Mesodermal cell (in vitro differentiated cells): ENCODE results near the gene FNTB.

Experiments used
- H3K27ac ChIP-seq: 2 replicates; pipeline ENCODE4 v1.7.0; 2013; ENCODE audit warnings: mild to moderate bottlenecking, low read depth, low read length, moderate library complexity; ENCODE audit not compliant: severe bottlenecking
- H3K36me3 ChIP-seq: 2 replicates; pipeline ENCODE4 v1.7.1; 2013; ENCODE audit warnings: mild to moderate bottlenecking, low read length, moderate library complexity; ENCODE audit not compliant: control insufficient read depth, insufficient read depth
- H3K4me1 ChIP-seq: one replicate; pipeline ENCODE4 v1.7.1; 2013; ENCODE audit warnings: mild to moderate bottlenecking, low read length; ENCODE audit not compliant: insufficient read depth, control insufficient read depth, poor library complexity, severe bottlenecking
- H3K4me3 ChIP-seq: 2 replicates; pipeline ENCODE4 v1.7.0; 2013; ENCODE audit warnings: low read length, control low read depth, mild to moderate bottlenecking; ENCODE audit not compliant: insufficient read depth, poor library complexity, severe bottlenecking; ENCODE audit errors: extremely low read depth
- H3K9me3 ChIP-seq: 2 replicates; pipeline ENCODE4 v1.7.1; 2013; ENCODE audit warnings: mild to moderate bottlenecking, low read length, moderate library complexity; ENCODE audit not compliant: control insufficient read depth
- WGBS, 2 experiments: methylation state at CpG; one replicate each; pipeline ENCODE4 v1.1.5; 2013; ENCODE audit warnings: missing lambda C conversion rate in 2 of 2; ENCODE audit not compliant: insufficient coverage in 2 of 2; 5-methylcytosine and 5-hydroxymethylcytosine counted together

FNTB gene

DNA sequence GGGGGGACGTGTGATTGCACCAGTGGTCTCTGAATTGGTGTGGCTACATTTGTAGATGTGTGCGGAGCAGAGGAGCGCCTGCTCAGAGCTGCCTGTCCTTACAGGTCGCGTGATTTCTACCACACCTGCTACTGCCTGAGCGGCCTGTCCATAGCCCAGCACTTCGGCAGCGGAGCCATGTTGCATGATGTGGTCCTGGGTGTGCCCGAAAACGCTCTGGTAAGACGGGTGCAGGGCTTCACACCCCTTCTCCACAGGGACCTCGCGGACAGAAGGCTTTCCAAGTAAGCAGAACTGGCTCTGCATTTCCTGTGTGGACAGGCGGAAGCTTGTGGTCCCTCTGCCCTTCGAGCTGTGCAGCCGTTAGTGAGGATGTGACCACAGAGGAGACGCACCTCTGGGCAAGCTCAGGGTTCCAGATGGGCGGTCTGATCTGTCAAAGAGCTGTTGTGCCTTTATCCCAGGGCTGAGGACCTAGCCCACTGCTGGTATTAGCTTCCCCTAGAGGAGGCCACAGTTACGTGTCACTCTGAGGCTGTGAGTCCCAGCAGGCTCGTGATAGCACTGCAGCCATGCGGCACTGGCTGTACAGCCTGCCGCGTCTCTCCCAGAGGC, 67.9 kb downstream of the FNTB start:
- 94 to 97% methylated on average over 19 to 21 of the region's 23 CpGs for WGBS, 2 experiments
- Histone ChIP-seq H3K4me1 (no peaks in the 10 kb centered on the region), H3K27ac (no peak overlapping the region), H3K36me3 (peaks cover 27% of the 10 kb centered on the region), H3K9me3 (no peaks in the 10 kb centered on the region), H3K4me3 (no peak overlapping the region)

DNA sequence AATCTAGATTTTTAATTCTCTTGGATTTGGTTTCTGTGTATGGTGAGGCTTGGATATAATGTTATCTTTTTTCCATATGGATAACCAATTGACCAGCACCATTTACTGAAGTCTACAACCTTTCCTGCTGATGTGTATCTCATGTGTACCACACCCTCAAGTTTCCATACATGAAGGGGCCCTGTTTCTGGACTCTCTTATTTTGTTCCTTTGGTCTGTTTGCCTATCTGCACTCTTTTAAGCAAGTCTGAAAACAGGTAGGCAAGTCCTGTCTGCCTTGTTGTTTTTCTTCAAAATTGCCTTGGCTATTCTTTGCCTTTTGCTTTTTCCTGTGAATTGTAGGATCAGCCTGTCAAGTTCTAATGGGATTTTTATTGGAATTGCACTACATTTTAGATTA, 71.0 kb downstream of the FNTB start:
- Histone ChIP-seq H3K27ac (no peak overlapping the region), H3K9me3 (no peaks in the 10 kb centered on the region), H3K4me3 (no peak overlapping the region), H3K4me1 (no peaks in the 10 kb centered on the region), H3K36me3 (peaks cover 49% of the 10 kb centered on the region)

DNA sequence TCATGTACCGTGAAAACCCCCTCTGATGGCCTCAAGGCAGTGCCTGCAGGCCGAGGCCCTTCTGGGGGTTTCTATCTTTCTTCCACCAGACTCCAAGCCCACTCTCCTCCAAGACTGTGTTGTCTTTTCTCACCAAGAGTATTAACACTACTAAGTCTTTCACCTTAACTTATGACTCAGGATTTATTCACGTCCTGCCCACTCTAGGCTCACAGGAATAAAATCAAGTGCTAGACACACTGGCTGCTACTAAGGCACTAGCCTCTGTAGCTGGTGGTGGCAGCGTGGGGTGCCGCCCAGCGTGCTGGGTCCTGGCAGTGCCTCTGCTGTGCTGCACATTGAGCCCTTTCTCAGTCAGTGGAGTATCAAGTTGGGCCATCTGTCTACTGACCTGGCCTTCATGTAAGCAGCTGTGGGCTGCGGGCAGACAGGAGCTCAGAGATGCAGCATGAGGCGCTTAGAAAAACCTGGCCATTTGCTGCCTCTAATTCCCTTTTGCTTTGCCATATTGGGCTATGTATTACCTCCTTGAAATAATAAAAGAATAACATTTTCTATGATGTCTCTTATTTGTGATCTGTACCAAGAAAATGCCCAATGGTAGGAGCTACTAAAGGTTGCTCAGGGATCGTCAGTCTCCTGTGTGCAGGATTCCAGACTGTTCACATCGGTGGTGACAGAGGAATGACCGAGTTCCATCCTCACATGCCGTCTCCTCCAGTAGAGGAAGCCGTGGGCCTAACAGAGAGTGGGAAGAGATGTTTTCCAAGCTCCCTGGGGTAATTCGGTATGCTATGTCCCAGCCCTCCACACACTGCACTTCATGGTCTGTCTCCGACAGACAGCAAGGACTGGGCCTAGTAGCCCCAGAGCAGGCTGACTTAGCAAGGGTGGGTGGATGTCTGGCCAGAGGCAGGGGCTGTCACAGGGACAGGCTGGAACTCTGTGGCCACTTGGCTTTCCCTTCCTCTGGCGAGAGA, 75.7 kb downstream of the FNTB start:
- Histone ChIP-seq H3K27ac (no peak overlapping the region), H3K36me3 (peaks cover 64% of the 10 kb centered on the region), H3K4me1 (no peaks in the 10 kb centered on the region), H3K9me3 (no peaks in the 10 kb centered on the region), H3K4me3 (no peak overlapping the region)
- WGBS, 2 experiments, result 97 to 98% methylated on average over 12 to 14 of the region's 16 CpGs

DNA sequence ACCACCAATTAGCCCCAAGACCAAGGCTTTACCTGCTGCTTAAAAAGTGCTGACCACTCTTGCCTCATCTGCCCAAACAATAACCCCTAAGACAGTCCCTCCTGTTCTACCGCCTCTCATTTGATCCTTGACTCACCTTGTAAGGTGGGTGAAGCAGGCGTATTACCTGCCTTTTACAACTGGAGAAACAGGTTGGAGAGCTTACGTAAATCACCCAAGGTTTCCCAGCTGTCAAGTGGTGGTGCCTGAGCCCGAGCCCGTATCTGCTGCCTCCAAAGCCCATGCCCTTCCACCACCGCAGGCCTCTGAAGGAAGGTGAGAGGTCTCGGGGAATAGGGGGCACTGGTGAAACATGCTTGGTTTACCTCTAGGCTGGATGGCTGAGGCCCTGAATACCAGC, 79.0 kb downstream of the FNTB start:
- peaks cover 65% of the 10 kb centered on the region for H3K36me3 ChIP-seq
- no peak overlapping the region for H3K4me3 ChIP-seq
- no peak overlapping the region for H3K27ac ChIP-seq
- H3K4me1 ChIP-seq, result no peaks in the 10 kb centered on the region
- WGBS, 2 experiments, result 98% methylated on average over 6 to 7 of the region's 7 CpGs
- no peaks in the 10 kb centered on the region for H3K9me3 ChIP-seq

DNA sequence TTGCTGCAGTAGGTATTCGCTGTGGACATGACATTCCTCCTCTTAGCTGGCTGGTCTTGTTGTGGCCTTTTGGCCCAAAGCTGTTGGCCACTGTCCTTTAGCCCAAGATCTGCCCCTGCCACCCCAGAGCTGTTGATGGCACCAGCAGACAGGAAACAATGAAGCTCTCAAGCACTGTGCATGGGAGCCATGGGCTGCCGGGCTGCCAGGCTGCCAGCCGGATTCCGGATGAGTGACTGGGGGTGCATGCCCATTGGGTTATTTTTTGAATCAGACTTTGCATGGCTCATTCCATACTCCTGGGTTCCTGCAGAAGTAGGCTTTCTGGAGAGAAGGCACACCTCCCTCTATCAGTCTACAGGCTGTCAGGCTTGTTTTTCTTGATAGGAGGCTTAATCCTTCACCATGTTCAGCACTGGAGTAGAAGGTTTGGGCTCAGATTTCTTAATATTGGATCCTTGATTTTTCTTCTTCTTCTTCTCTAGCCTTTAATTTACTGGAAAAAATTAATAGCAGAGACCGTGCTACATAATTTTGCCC, 83.2 kb downstream of the FNTB start:
- no peaks in the 10 kb centered on the region for H3K9me3 ChIP-seq
- peaks cover 43% of the 10 kb centered on the region for H3K36me3 ChIP-seq
- no peaks in the 10 kb centered on the region for H3K4me1 ChIP-seq
- H3K27ac ChIP-seq, result no peak overlapping the region
- 93 to 98% methylated on average over 3 to 5 of the region's 5 CpGs for WGBS, 2 experiments
- no peak overlapping the region for H3K4me3 ChIP-seq

DNA sequence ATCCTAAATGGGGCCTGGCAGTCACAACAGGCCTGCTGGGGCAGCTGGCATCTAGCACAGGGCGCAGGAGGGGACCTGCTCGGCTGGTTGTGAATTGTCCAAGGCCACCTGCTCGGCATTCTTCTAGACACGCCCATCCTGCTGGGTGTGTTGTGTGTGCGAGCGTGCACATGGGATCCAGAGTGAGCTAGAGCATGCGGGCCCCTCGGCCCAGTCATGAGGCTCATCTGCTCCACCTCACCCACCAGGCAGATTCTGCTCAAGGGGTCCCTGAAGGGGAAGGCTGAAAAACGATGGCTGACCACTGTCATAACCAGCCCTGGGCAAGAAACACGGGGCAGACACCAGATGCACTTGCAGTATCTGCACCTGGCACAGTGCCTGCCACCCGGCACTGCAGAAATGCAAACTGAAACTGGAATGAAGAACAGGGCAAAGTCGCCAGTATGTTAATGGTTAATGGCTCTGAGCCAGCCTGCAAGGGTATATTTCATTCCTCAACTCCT, 83.8 kb downstream of the FNTB start:
- Histone ChIP-seq H3K9me3 (no peaks in the 10 kb centered on the region), H3K27ac (no peak overlapping the region), H3K36me3 (peaks cover 43% of the 10 kb centered on the region), H3K4me3 (no peak overlapping the region), H3K4me1 (no peaks in the 10 kb centered on the region)
- 87 to 96% methylated on average over 8 to 10 of the region's 12 CpGs for WGBS, 2 experiments

DNA sequence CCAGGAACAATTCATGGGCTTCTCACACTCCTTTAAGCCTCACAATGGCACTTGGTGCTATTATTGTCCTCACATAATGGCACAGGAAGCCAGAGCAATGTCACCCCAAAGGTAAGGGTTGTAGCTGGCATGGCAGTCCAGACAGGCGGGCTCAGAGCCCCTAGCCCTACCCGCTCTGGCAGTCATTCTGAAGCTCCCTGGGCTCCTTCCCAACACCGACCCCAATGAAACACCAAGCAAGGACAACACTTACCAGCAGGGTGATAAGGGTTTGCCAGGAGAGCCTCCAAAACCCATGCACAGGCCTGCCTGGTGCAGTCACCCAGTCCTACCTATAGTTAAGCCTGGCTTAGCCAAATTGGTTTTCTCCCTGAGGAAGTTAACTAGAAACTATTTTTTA, 84.8 kb downstream of the FNTB start:
- no peaks in the 10 kb centered on the region for H3K4me1 ChIP-seq
- no peak overlapping the region for H3K27ac ChIP-seq
- H3K4me3 ChIP-seq, result no peak overlapping the region
- WGBS, 2 experiments, result 94% methylated on average over 2 of the region's 3 CpGs; no CpG with 5 or more reads in 1 of the 2 experiments
- peaks cover 50% of the 10 kb centered on the region for H3K36me3 ChIP-seq
- no peaks in the 10 kb centered on the region for H3K9me3 ChIP-seq

DNA sequence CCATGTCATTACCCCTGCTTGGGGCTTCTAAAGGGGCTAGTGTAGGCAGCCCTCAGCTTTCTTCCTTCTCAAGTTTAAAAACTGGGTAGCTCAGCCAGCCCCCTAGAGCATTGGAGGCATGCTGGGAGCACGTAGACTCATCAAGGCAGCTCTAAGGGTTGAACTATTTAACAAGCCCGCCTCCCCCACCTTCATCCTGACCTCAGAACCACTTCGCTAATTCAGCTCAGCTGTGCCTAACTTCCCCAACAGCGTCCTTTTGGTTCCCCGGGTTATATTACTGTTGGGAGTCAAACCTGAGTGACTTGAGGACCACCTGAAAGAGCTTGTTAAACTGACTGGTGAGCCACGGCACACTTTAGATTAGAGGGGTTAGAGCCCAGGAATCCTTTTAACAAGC, 85.6 kb downstream of the FNTB start:
- no peaks in the 10 kb centered on the region for H3K4me1 ChIP-seq
- no peak overlapping the region for H3K27ac ChIP-seq
- peaks cover 57% of the 10 kb centered on the region for H3K36me3 ChIP-seq
- no peaks in the 10 kb centered on the region for H3K9me3 ChIP-seq
- no peak overlapping the region for H3K4me3 ChIP-seq
- WGBS, 2 experiments, result 94 to 97% methylated on average over 3 to 4 of the region's 6 CpGs

DNA sequence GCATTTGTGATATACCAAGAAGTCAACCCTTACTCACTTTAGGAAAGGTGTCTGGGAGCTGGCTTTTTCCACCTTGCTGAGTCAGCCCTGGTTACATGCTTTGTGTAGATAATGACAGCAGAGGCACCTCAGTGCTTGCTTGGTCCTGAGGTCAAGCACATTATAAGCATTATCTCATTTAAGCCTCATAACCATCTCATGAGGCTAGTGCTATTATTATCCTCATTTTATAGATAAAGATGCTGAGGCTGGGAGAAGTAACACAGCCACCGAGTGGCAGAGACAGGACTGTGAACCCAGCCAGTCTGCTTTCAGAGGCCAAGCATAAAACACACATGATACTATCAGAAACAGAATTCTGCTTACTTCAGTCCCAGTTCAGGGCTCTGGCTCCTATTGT, 86.2 kb downstream of the FNTB start:
- no CpG with 5 or more reads among the region's 1 CpG for WGBS, 2 experiments

DNA sequence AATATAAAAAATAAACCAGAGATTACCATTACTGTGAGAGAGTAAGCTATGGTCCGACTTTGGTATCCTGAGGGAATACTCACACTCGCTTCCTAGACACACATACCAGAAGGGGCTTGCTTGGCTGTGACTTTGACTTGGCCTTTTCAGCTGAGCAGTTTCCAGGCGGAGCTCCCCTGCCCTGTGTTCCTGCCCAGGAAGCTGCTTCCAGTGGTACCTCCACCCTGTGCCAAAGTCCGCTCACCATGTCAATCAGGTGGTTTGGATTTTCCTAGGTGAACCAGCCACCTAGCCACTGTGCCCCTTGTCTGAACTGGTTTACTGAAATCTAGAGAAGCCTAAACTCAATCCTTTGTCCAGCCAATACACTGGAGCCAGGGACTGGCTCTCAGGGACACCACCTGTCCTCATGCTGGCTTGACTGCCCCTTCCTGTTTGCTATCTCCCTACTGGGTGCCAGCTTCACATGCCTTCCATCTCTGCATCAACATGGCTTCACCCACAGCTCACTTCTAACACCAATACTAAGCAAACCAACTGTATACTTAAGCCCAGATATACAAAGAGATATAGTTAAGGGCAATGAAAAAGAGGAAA, 87.0 kb downstream of the FNTB start:
- no peaks in the 10 kb centered on the region for H3K9me3 ChIP-seq
- H3K27ac ChIP-seq, result no peak overlapping the region
- no peak overlapping the region for H3K4me3 ChIP-seq
- H3K36me3 ChIP-seq, result peaks cover 63% of the 10 kb centered on the region
- H3K4me1 ChIP-seq, result no peaks in the 10 kb centered on the region
- WGBS, 2 experiments, result 82 to 100% methylated on average over 3 of the region's 4 CpGs

More for the DNA sequence above, 86.2 kb downstream of the FNTB start:
- H3K4me3 ChIP-seq, result no peak overlapping the region
- H3K27ac ChIP-seq, result no peak overlapping the region
- H3K9me3 ChIP-seq, result no peaks in the 10 kb centered on the region
- no peaks in the 10 kb centered on the region for H3K4me1 ChIP-seq
- H3K36me3 ChIP-seq, result peaks cover 60% of the 10 kb centered on the region
